Ascending aorta (tissue), 2 donors: Measurements from ENCODE around the gene OGFR. TPM values are rescaled to one million over a fixed set of nuclear protein-coding genes. Genes with fewer than 3 reads are reported as not detected.

Experiments used
- DNase-seq, 2 donors: peaks; one replicate each; pipeline ENCODE4 v3.0.0-alpha.2; 2019; ENCODE audit warnings: low spot score in 2 of 2
- H3K27ac ChIP-seq, 2 donors: fragments of 200-600 bp; sonication (generic); one replicate each; pipeline ENCODE4 v1.5.1; 2016 to 2017; ENCODE audit warnings: mild to moderate bottlenecking in 1 of 2
- H3K27me3 ChIP-seq: fragments of 200-600 bp; sonication (generic); one replicate; pipeline ENCODE4 v1.5.1; 2017
- H3K36me3 ChIP-seq, 2 donors: fragments of 200-600 bp; sonication (generic); one replicate each; pipeline ENCODE4 v1.5.1; 2016
- H3K4me1 ChIP-seq, 2 donors: fragments of 200-600 bp; sonication (generic); one replicate each; pipeline ENCODE4 v1.5.1; 2016 to 2017; ENCODE audit warnings: mild to moderate bottlenecking in 1 of 2
- H3K4me3 ChIP-seq, 2 donors: fragments of 200-600 bp; sonication (generic); one replicate each; pipeline ENCODE4 v1.5.1; 2016 to 2017; ENCODE audit warnings: mild to moderate bottlenecking in 1 of 2
- H3K9me3 ChIP-seq, 2 donors: fragments of 200-600 bp; sonication (generic); one replicate each; pipeline ENCODE4 v1.5.1; 2016
- intact Hi-C: fragments of 100-400 bp; cut with DNase I; formaldehyde crosslinking; loops from one replicate; pipeline ENCODE4 v1.15.1; 2023
- total RNA-seq: library from RNA; depleted of rRNA; stranded (reverse); fragments of >200 nt; gene quantifications from one replicate; pipeline ENCODE4 v1.1.0, GENCODE V29; 2016
- TF ChIP-seq, protein P1 (sequence below), 3 experiments: fragments of 200-600 bp in 2 of 3; fragments of 450-650 bp in 1 of 3; sonication (generic) in 2 of 3; IDR thresholded peaks; one replicate each; pipeline ENCODE4 v1.5.1; 2016 to 2019; ENCODE audit warnings: antibody characterized with exemption in 3 of 3, mild to moderate bottlenecking in 1 of 3, moderate library complexity in 1 of 3

Gene OGFR
- total RNA-seq, 1 donor from 2014 or later: 77.4 TPM

DNA sequence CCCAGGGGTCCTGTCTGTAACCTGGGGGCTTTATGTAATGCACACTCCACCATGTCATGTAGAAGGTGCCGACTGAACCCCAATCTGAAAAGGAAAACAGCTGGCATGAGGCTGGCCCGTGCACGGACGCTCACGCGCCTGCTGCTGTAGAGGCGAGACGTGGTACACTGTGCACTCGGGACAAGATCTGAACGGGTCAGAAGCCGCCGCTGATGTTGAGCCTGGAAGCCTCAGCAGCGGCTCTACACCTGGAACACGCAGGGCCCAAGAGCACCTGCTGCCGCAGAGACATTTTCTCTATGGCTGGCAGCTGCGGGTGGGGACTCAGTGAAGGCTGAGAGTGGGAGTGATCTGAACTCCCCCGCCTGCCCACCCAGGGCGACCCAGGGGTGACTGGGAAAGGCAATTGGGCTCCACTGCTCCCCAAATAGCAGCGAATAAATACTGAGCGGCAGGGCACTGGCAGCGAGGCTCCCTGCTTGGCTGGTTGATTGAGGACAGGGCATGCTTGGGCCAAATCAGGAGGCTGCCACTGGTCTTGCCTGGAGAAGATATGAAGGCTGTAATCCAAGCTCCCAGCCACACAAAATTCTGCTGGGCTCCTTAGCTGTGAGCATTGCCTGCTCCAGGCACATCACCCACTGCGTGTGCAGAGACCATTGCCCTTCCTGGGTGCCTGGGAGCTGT lies 2.5 kb upstream of the OGFR start:
- Histone ChIP-seq H3K27me3 (no peaks in the 10 kb centered on the region), H3K27ac (no peak overlapping the region), H3K4me1 (peaks cover 16 to 27% of the 10 kb centered on the region in 2 donors), H3K4me3 (no peak overlapping the region), H3K9me3 (no peaks in the 10 kb centered on the region), H3K36me3 (peaks cover 14 to 30% of the 10 kb centered on the region in 2 donors)
- TF ChIP-seq, protein P1, sequence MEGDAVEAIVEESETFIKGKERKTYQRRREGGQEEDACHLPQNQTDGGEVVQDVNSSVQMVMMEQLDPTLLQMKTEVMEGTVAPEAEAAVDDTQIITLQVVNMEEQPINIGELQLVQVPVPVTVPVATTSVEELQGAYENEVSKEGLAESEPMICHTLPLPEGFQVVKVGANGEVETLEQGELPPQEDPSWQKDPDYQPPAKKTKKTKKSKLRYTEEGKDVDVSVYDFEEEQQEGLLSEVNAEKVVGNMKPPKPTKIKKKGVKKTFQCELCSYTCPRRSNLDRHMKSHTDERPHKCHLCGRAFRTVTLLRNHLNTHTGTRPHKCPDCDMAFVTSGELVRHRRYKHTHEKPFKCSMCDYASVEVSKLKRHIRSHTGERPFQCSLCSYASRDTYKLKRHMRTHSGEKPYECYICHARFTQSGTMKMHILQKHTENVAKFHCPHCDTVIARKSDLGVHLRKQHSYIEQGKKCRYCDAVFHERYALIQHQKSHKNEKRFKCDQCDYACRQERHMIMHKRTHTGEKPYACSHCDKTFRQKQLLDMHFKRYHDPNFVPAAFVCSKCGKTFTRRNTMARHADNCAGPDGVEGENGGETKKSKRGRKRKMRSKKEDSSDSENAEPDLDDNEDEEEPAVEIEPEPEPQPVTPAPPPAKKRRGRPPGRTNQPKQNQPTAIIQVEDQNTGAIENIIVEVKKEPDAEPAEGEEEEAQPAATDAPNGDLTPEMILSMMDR (IDR thresholded peaks at IDR 0.05): no peak
- DNase-seq: no peak
- intact Hi-C loops: no loop called here

DNA sequence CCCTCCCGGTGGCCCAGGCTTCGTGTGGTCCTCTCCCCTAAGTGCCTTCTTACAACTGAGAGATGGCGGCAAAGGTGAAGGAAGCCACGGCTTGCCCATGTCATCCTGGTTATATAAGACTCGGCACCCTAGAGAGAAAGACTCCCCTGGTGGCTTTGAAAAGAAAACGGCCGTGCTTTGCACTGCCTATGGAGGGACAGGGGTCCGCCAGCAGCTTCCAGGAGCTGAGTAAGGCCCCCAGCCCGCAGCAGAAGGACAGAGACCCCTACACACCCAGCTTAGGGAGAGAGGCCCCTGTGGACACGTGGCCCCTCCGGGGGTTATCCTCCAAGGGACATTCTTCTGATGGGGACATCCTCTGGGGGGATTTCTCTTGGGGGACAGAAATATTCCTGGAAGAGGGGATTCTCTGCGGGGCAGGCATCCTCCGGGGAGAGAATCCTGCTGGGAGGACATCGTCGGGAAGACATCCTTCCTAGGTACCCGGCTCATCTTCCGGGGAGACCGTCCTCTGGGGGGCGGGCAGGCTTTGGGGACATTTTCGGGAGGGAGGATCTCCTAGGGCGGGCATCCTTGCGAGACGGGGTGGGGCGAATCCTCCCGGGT lies 511 bp upstream of the OGFR start:
- Histone ChIP-seq H3K36me3 (peaks cover 16 to 38% of the 10 kb centered on the region in 2 donors), H3K27ac (peak overlapping the region; percentile 79 to 86), H3K9me3 (no peaks in the 10 kb centered on the region), H3K4me3 (peak overlapping the region; percentile 98), H3K27me3 (no peaks in the 10 kb centered on the region), H3K4me1 (peaks cover 16 to 37% of the 10 kb centered on the region in 2 donors)
- TF ChIP-seq, protein P1 (IDR thresholded peaks at IDR 0.05): no peak
- DNase-seq: no peak
- intact Hi-C loops: loop anchor here (1.0 kb wide), 1 partner anchor 10 kb away; no protein-coding TSS in a partner anchor

DNA sequence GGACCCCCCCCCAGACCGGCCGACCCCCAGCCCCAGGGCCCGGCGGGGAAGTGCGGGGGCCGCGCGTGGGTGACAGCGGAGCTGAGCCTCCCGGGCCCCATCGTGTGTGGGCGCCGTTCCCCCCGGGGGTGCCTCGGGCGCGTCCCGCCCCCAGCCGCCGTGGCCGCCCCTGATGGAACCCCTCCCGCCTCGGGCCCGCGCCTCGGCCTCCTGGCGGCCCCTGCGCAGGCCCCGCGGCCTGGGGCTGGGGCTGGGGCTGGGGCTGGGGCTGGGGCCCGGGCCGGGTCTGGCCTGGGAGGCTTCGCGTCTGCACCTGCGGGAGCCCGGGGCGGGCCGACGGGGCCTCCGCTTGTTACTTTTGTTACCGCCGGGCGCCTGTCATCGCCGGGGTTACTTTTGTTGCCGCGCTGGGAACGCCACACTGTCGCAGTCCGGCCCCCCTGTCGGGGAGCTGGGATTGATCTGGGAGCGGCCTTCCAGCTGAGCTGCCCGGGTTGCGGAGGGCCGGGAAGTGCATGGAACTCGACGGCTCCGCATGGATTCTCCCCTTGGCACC lies 598 bp downstream of the OGFR start:
- peaks cover 16 to 37% of the 10 kb centered on the region in 2 donors for H3K4me1 ChIP-seq
- intact Hi-C loops: loop anchor here (5.0 kb wide), 1 partner anchor 153 kb away; no protein-coding TSS in a partner anchor
- H3K9me3 ChIP-seq: no peaks in the 10 kb centered on the region
- H3K36me3 ChIP-seq: peaks cover 21 to 39% of the 10 kb centered on the region in 2 donors
- DNase-seq: no peak
- no peaks in the 10 kb centered on the region for H3K27me3 ChIP-seq
- TF ChIP-seq, protein P1 (IDR thresholded peaks at IDR 0.05): no peak
- peak overlapping the region; percentile 98 for H3K4me3 ChIP-seq
- H3K27ac ChIP-seq: peak overlapping the region; percentile 79 to 86

DNA sequence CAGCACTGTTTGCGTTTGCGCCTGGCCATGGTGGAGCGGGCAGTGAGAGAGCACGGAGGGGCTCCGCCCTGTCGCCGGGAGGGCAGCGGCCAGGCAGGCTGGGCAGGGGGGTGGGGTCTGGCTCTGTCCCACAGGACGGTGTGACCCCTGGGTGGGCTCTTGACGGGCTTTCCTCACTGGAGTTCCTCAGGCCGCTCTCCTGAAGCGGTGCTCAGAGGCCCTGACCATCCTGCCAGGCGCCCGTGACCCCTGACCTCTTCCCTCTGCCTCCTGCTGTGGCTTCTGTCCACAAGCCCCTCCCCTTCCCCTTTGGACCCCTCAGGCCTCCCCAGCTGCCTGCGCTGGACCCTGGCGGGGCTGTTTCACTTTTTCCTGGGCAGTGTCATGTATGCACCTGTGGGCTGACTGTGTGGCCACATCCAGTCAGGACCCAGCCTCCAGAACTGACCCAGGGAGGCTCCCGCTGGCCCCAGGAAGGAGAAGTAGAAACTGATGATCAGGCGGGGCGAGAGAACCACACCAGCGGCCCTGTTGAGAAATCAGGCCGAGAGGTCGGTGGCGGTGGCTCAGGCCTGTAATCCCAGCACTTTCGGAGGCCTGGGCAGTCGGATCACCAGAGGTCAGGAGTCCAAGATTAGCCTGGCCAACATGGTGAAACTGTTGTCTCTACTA lies 1.2 kb downstream of the OGFR start:
- no peaks in the 10 kb centered on the region for H3K9me3 ChIP-seq
- TF ChIP-seq, protein P1 (IDR thresholded peaks at IDR 0.05): no peak
- DNase-seq: peak in 1 of 2 donors; percentile 79

DNA sequence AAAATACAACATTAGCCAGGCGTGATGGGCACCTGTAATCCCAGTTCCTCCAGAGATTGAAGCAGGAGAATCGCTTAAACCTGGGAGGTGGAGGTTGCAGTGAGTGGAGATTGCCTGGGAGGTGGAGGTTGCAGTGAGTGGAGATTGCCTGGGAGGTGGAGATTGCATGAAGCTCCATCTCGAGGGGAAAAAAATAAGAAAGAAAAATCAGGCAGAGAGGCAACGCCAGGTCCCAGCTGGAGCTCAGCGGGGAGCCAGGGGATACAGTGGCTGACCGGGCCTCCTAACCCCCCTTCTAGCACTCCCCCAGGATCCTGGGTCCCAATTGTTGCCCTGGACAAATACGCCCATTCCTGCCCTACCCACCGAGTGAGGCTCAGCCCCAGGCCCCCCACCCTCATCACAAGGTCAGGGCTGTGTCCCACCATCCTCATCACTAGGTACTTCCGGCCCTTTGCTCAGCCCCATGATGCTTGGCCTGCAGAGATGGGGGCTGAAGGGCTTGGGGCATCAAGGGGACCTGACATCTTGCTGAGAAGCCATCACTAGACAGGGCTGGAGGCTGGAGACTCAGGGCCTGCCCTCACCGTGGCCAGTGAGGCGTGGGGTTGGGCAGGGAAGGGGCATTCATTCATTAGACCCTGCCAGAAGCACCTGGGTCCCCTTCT lies 1.9 kb downstream of the OGFR start:
- Histone ChIP-seq H3K4me1 (peaks cover 16 to 37% of the 10 kb centered on the region in 2 donors), H3K27me3 (no peaks in the 10 kb centered on the region), H3K36me3 (peaks cover 33 to 45% of the 10 kb centered on the region in 2 donors), H3K9me3 (no peaks in the 10 kb centered on the region), H3K4me3 (peak overlapping the region; percentile 98), H3K27ac (peak overlapping the region in 1 of 2 donors; percentile 79)
- TF ChIP-seq, protein P1 (IDR thresholded peaks at IDR 0.05): no peak
- no peak for DNase-seq
- intact Hi-C loops: loop anchor here (5.0 kb wide), 1 partner anchor 154 kb away; no protein-coding TSS in a partner anchor

More for the DNA sequence above, 1.2 kb downstream of the OGFR start:
- Histone ChIP-seq H3K27me3 (no peaks in the 10 kb centered on the region), H3K27ac (peak overlapping the region; percentile 79 to 86), H3K4me3 (peak overlapping the region; percentile 98), H3K4me1 (peaks cover 16 to 37% of the 10 kb centered on the region in 2 donors), H3K36me3 (peaks cover 27 to 39% of the 10 kb centered on the region in 2 donors)
- intact Hi-C loops: loop anchor here (5.0 kb wide), 1 partner anchor 154 kb away; no protein-coding TSS in a partner anchor
